ENCODE data around the gene GSPT1.

- TF ChIP-seq, protein P1, sequence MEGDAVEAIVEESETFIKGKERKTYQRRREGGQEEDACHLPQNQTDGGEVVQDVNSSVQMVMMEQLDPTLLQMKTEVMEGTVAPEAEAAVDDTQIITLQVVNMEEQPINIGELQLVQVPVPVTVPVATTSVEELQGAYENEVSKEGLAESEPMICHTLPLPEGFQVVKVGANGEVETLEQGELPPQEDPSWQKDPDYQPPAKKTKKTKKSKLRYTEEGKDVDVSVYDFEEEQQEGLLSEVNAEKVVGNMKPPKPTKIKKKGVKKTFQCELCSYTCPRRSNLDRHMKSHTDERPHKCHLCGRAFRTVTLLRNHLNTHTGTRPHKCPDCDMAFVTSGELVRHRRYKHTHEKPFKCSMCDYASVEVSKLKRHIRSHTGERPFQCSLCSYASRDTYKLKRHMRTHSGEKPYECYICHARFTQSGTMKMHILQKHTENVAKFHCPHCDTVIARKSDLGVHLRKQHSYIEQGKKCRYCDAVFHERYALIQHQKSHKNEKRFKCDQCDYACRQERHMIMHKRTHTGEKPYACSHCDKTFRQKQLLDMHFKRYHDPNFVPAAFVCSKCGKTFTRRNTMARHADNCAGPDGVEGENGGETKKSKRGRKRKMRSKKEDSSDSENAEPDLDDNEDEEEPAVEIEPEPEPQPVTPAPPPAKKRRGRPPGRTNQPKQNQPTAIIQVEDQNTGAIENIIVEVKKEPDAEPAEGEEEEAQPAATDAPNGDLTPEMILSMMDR (IDR thresholded peaks at IDR 0.05): no peak
- no peak for TF ChIP-seq EP300 (IDR thresholded peaks at IDR 0.05)
These were observed 46.2 kb downstream of the GSPT1 start for GRCh38 chr16:11869353-11870228.

Data from esophagus muscularis mucosa (tissue), 3 donors.